GM18508 (cell line): ENCODE measurements around the gene ITM2C.
A peak's percentile ranks its signal among the peaks of the same experiment; 100 is the strongest.

ENCODE experiments used
- ATAC-seq: cut with Tn5 transposase; IDR thresholded peaks from one replicate; pipeline ENCODE4 v1.9.1; 2021; ENCODE audit warnings: moderate number of reproducible peaks; ENCODE audit not compliant: insufficient read depth, unreplicated experiment

The ITM2C gene

DNA sequence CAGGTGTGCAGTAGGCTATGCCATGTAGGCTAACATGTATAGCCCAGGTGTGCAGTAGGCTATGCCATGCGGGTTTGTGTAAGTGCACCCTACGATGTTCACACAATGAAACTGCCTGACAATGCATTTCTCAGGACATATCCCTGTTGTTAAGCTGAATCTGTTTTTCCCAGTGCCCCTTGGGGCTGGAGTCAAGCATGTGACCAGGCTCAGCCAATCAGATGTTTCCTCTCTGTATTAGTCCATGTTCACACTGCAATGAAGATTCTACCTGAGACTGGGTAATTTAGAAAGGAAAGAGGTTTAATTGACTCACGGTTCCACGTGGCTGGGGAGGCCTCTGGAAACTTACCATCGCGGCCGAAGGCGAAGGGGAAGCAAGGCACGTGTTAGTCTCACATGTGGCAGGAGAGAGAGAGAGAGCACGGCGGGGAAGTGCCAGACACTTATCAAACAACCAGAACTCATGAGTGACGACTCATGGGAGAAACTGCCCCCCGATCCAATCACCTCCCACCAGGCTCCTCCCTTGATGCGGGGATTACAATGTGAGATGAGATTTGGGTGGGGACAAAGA is 24.2 kb downstream of the ITM2C start:
- no peak for ATAC-seq

DNA sequence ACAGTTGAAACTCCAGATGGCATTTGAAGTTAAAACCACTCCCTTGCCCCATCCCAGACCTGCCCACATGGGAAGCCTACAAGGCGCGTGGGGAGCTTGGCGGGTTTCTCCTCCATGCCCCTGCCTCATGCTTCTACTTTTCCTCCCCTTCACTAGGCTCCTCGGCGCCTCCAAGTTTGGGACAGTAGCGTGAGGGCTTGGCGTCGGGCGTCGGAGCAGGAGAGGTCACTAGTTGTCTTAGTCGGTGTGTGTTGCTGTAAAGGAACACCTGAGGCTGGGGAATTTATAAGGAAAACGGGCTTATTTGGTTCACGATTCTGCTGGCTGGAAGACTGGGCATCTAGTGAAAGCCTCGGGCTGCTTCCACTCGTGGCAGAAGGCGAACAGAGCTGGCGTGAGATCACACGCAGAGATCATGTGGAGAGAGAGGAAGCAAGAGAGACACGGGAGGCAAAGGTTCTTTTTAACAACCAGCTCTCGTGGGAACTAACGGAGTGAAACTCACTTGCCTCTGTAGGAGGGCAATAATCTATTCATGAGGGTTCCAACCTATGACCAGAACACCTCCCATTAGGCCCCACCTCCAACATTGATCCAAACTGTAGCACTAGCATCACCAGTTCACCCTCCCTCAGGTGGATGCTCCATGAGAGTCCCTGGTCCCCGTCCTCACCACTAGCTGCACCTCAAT is 25.3 kb downstream of the ITM2C start:
- no peak for ATAC-seq

DNA sequence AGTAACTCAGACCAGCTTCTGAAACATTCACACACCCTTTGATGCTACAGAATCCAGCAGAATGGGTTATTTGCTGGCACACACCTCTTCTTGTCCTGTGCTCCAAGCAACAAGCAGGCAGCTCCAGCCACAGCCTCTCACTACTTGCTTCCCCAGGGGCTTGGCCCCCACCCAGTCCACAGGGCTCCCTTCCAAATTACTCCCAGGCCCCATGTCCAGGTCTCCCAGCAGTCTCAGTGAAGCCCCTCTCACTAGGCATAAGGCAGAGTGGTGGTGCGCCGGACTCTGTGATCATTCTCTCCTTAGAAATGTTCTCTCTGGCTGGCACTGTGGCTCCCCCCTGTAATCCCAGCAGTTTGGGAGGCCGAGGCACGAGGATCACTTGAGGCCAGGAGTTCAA is 25.9 kb downstream of the ITM2C start:
- ATAC-seq: no peak

DNA sequence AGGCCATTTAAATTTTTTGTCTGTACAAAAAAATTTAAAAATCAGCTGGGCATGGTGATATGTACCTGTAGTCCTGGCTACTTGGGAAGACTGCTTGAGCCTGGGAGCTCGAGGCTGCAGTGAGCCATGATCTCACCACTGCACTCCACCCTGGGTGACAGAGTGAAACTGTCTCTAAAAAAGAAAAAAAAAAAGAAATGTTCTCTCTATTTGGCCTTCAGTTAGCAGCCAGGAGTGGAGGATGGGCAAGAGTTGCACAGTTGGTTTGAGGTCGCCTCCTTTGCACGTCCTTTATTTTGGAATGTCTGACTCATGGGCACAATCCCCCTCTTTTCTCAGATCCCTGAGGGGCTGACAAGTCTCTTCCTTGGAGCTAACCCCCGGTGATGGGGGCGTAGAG is 26.3 kb downstream of the ITM2C start:
- no peak for ATAC-seq

DNA sequence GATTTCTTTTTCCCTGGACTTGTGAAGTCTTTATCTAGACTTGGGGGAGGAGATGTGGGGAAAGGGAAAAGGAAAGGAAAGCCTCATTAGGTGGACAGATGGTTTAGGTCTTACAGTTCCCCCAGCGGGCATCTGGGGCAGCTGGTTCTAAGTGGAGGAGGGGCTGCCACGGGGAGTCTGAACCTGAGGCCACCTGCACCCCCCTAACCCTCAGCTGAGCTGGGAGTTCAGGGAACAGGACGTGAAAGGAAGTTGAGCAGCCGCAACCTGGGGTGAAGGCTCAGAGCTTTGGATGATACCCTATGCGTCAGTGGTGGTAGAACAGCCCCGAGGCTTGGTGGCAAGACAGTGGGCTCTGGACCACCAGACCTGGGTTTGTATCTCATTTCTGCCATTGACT is 26.8 kb downstream of the ITM2C start:
- no peak for ATAC-seq

DNA sequence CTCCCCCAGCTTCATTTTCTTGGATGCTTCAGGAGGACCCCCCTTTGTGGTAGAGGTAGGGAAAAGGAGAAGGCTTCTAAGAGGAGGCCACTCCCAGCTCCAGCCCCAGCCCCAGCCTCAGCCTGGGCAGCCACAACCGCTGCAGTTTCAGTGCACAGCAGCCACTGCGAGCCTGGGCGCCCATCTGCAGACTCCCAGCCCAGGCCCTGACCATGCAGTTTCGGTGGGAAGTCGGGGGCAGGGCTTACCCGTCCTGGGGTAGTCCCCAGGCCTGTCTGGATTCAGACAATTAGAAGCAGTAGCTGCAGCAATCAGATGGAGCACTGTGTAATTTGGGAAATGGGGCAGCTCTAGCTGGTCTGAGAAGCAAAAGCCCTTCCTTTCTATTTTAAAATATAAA is 28.6 kb downstream of the ITM2C start:
- ATAC-seq: peak; percentile 44

DNA sequence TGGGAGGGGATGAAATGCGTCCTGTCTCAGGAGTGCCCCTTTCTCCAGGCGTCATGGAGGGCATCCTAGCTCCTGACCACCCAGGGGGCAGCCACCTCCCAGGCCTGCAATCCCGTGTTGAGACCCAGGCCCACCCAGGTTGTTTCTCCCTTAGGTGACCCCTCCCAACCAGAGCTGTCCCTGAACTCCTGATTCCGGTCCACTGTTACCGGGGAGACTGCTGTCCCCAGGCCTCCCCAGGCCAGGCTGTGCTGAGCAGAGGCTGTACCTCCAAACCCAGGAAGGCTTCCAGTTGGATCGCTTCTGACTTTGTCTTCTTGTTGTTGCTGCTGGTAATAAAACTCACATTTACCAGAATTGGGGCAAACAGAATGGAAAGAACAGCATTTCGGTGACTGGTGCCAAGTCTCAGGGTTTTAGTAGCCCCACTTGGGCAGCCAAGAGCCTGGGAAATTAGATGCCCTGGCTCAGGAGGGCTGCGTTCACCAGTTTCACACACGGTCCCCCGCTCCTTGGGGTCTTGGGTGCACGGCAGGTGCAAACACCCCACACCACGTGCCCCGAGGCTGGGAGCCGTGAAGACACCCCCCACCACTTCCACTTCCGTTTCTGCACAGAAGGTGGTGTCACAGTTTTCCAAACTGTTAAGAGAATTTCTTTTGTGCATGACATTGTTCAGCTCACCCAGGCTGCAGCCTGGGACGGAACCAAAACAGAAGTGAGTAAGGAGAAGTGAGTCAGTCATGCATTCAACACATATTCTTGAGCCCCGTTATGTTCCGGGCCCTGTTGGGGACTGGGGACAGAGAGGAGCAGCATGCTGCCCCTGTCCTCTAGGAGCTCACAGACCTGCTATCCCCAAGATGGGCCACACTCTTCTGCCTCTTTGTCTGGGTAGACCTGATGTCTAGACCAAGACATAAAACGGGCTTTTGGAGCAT is 29.4 kb downstream of the ITM2C start:
- no peak for ATAC-seq

DNA sequence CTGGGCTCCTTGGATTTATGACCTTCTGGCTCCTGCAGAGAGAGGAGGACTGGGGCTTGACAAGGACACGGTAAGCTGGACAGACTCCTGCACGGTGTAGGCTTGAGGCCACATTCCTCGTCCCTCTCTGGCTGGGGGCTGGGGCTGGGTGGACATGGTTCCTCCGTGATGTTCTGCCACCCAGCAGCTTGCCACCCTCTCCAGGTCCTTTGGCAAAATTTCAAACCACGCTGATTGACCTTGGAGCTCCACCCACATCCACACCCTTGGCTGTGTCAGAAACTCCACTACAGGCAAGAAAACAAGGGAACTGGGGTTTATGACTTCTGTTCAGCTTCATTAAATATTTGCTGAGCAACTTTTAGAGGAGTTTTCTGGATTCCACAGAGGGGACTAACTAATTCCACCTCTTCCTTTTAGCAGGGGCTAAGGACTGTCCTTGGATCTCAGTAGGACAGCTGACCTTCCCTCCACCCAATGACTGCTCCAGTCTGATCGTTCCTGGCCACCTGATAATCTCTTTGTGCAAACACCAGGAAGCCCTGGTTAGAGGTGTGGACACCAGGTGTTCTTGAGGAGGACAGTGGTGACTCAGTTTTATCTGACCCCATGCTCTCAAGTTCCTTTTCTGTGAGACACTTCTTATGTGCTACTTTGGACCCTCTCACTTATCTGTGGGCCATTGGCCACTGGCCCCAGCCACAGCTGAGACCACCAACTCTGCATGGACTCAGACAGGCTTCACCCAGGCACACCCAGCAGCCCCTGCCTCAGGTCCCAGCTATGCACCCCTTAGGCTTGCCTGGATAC is 31.0 kb downstream of the ITM2C start:
- no peak for ATAC-seq

DNA sequence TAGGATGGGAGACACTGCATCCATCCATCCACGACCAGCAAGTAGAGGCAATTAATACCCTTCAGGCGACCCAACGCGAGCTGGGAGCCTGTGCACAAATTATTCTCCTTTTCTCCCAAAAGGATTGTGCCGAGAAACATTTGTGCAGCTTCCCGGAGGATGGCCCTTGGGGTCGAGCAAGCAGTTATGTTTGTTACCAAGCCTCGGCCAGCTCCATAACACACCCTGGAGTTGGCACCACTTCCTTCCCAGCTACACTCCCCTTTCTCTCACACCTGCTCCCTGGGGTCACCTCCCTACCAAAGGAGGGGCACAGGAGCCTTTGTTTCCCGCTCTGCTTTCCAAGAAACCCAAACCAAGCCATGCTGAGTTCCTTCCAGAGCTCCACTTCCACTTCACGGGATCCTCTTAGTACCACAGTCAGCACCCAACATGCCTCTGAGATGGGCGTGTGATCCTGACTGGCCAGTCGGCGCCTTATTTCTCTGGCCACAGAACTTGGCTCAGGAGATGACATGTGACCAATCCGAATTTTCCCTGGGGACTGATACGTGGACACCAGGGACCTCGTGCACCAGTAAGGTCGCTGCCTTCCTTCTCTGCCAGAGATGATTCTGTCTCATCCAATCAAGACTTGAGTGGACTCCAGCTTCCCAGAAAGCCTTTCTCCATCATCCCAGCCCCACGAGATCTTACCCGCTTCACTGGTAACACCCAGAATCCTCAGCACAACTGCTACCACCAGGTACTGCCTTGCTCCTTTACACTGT is 31.8 kb downstream of the ITM2C start:
- ATAC-seq: no peak

DNA sequence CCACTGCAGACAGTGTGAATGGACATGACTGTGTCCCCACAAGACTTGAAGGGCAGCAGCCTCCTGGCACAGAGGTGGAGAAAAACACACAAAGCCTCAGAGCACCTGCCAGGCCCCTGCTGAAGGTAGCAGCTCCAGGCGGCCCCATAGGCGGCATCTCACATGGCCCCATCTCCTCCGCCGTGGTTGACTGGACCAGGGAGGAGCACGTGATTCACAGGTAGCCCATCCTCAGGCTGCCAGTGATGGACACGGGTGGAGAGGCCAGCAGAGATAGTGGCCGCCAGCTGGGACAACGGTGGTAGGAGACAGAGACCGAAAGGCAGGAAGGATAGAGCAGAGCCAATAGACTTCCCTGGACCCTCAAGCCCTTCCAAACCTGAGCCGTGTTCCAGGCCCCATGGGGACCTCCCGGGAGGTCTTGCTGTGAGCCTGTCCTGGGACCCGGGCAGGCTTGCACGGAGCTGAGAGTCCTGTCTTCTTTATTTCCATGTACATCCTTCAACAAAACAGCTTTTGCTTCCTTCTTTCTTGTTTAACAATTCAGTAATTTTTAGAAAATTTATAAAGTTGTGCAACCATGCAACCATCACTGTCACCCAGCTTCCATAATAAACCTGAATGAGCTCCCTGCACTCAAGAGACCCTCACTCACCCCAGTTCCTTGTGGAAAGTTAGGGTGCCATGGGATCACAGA is 33.4 kb downstream of the ITM2C start:
- no peak for ATAC-seq

DNA sequence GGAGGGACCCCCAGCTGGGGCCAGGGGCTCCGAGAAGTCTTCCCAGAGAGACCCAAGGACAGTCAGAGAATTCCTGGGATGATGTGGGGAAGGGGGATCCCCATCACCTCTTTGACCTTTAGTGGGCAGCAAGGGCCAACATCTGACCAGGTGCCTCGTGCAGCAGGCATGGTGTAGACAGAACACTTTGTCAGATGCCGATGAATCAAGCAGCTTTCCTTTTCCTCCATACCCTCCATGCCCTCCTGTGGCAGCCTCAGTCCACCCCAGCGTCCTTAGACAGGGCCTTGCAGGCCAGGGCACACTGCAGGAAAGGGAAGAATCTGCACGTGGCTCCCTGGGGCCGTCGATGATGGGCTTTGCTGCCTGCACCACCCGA is 34.0 kb downstream of the ITM2C start:
- ATAC-seq: no peak

DNA sequence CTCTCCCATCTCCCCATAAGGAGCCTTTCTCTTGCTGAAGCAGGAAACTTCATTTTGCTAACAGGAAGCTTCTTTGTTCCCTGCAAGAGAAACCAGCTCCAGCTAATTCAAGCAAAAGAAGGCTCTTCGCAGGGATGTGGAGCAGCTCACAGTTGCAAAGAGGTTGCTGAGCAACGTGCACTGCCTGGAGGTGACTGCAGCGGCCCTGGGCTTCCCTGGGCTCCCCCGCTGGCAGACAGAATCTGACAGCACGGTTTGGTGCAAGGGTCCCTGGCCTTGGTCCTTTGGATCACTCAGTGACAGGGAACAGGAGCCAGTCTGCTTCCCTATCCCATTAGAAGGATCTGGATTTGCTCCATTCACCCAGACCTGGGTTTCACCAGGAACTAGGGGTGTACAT is 34.5 kb downstream of the ITM2C start:
- no peak for ATAC-seq

DNA sequence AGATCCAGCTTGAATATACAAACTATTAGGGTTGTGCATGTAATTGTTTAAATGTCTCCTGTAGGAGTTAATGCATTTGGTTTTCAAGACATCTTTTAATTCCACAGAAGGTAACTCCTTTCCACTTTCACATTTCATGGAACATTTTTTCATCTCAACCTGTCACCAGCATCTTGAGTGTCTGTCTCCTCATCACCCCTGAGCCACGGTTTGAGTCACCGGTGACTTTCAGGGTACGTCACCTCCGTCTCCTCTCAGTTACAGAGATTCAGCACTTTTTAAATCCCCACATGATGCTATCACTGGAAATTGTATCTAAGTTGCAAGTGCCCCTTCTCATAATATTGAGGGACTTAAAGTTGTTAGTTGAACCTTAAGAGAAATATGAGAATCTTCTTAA is 35.0 kb downstream of the ITM2C start:
- no peak for ATAC-seq

DNA sequence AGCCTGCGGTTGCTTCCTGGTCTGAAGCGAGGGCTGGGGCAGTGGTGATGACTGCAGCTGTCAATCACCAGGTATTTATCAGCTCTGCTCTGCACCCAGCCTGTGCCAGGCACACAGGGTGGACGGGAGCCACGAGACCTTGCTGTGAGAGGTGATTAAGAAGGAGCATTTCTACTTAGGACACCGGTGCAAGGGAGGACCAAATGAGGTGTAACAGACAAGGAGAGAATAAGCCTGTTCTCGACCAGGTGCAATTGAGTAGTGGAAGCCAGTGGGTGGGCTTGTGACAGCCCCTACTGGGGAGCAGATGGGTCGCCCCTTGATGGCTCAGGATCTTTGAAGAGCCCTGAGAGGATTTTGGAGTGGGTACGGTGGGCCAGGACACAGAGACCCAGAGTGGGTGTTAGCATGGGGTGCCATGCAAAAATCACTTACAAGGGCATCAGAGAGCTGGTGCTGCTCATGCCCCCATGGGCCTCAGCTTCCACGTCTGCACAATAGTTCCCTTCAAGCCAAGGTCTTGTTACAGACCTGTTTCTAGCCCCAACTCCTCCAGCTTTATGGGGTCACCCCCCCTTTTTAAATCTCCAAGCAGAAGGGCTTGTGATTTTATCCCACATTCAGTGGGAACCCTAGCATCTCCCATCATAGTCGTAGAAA is 35.7 kb downstream of the ITM2C start:
- no peak for ATAC-seq

DNA sequence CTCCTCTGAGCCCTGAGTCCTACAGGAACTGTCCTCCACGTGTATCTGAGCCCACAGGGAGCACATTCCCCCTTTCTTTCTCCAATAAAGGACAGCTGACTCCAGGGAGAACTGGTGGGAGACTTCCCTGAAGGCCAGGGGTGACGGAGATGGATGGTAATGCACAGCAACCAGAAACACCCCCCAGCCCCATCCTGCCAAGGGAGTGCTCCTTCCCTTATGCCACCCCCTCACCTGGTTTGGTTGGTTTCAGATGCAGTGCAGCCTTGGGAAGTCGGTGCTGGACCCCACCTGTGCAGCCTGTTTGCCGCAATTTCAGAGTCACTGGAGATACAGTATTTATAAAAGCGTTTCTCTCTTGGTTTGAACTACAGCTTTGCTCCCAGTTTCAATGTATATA is 36.3 kb downstream of the ITM2C start:
- ATAC-seq: no peak

DNA sequence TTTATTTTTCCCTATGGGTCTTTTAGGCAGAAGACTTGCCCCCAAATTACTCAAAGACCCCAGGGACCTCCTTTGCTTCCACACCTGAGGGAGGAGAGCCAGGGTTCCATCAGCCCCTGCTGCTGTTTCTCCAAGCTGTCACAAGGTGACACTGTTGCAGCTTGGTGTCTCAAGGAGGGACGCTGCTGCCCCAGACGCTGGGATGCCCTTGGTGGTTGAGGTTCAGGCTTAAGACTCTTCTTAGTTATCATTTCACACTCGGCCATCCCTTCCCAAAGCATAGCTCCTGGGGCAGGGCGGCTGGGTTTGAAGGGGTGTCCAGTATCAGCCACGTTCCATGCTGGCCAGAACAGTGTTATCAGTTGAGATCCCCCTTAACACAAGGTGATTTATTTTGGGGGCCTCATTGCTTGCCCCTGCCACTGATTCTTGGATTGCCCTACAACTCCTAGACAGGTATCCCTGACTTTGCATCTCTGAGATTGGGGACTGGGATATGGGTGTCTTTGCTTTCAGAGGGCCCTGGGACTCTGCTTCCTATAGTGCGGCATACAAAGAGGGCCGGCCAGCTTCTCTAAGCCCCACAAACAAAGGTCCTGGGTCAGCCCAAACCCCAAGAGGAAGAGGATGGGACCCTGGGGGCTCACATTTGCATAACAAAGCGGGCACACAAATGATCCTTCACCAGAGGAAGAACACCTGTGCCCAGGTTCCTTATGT is 37.6 kb downstream of the ITM2C start:
- ATAC-seq: no peak

DNA sequence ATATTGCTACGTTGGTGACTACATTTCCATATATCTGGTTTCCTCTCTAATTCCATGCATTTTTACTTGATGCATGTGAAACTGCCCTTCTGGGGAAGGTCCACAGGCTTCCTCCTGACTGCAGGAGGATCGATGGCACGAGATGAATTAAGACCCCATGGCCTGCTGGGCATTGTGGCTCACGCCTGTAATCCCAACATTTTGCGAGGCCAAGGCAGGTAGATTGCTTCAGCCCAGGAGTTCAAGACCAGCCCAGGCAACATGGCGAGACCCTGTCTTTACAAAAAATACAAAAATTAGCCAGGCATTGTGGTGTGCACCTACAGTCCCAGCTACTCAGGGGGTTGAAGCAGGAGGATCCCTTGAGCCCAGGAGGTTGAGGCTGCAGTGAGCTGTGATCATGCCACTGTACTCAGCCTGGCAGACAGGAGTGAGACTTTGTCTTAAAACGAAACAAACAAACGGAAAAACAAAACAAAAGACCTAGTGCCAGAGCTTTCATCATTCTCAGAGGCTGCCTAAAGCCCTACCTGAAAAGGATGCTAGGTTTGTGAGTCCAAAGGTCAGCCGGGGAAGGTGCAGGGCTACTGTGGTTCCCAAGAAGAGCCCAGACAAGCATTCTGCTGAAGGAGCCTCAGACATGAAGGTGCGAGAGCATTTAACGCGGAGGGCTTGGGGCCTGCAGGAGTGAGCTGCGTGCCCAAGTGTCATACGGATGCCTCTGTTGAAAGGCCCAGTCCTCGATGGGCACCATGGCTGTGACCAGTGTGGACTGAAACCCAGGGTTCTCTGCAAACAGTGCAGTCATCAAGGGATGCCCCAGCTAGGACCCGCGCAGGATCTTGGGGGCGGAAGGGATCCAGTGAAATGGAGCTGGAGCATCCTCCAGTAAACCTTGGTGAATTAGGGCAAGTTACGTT is 38.7 kb downstream of the ITM2C start:
- ATAC-seq: no peak
